ENCODE results near the gene TASOR.

DNA sequence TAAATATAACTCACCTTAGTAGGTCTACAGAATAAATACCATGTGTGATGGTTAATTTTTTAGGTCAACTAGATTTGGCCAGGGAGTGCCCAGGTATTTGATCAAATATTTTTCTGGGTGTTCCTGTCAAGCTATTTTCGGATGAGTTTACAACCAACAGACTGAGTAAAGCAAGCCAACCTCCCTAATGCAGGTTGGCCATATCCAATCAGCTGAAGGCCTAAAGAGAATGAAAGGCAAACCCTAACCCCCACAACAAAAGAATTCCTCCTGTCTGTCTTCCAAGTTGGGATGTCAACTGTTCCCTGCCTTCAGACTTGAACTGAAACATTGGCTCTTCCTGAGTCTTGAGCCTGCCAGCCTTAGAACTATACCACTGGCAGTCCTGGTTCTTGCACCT lies 28.6 kb downstream of the TASOR start:
- TF ChIP-seq, protein P1, sequence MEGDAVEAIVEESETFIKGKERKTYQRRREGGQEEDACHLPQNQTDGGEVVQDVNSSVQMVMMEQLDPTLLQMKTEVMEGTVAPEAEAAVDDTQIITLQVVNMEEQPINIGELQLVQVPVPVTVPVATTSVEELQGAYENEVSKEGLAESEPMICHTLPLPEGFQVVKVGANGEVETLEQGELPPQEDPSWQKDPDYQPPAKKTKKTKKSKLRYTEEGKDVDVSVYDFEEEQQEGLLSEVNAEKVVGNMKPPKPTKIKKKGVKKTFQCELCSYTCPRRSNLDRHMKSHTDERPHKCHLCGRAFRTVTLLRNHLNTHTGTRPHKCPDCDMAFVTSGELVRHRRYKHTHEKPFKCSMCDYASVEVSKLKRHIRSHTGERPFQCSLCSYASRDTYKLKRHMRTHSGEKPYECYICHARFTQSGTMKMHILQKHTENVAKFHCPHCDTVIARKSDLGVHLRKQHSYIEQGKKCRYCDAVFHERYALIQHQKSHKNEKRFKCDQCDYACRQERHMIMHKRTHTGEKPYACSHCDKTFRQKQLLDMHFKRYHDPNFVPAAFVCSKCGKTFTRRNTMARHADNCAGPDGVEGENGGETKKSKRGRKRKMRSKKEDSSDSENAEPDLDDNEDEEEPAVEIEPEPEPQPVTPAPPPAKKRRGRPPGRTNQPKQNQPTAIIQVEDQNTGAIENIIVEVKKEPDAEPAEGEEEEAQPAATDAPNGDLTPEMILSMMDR (IDR thresholded peaks at IDR 0.05; ENCODE audit: low read length) = no peak
- TF ChIP-seq EZH2 (IDR thresholded peaks at IDR 0.05; ENCODE audit: borderline replicate concordance, low read length) = no peak

All from OCI-LY1 (cell line).